Hematopoietic multipotent progenitor cell treated with erythropoietin and hydrocortisone succinate and interleukin-3 and kit ligand, for 17 days (in vitro differentiated cells): ENCODE measurements around the gene RNU5B-1.
"Not testable (repeated sequence)": the region's sequence is repeated elsewhere in the genome, so short reads cannot be mapped to it uniquely, and the experiment has no call there.

Experiments
- DNase-seq: peaks from one replicate; pipeline ENCODE4 v3.0.0-alpha.2; 2015; ENCODE audit warnings: low spot score

Gene RNU5B-1

GRCh38 chr15:65344214-65344913 lies 39.9 kb downstream of the RNU5B-1 start:
- DNase-seq, result no peak

GRCh38 chr15:65344914-65345275 lies 40.4 kb downstream of the RNU5B-1 start:
- DNase-seq, result no peak

GRCh38 chr15:65346856-65347598 lies 42.5 kb downstream of the RNU5B-1 start:
- no peak for DNase-seq

GRCh38 chr15:65347756-65348155 lies 43.3 kb downstream of the RNU5B-1 start:
- not testable (repeated sequence) for DNase-seq

GRCh38 chr15:65349338-65349737 lies 44.9 kb downstream of the RNU5B-1 start:
- no peak for DNase-seq

- DNase-seq, result not testable (repeated sequence)
Observed at GRCh38 chr15:65351972-65352371, 47.5 kb downstream of the RNU5B-1 start.
